Adrenal gland (tissue), 12 donors: ENCODE data around the gene LTBP2. TPM values are rescaled to one million over a fixed set of nuclear protein-coding genes. Genes with fewer than 3 reads are reported as not detected.

ENCODE experiments used
- DNase-seq, 7 donors: peaks; one replicate each; pipeline ENCODE4 v3.0.0-alpha.2; 2019 to 2020
- H3K27ac ChIP-seq, 5 donors: fragments of 200-600 bp; sonication (generic) in 4 of 5; 1 replicate in 3 of 5; 2 replicates in 2 of 5; pipeline versions ENCODE4 v1.5.1 to v1.8.0; 2016 to 2020; ENCODE audit warnings: mild to moderate bottlenecking in 1 of 5
- H3K27me3 ChIP-seq: fragments of 200-600 bp; 2 replicates; pipeline ENCODE4 v1.8.0; 2021
- H3K36me3 ChIP-seq, 2 donors: fragments of 200-600 bp; replicated peaks in 1 of 2; 1 replicate in 1 of 2; 2 replicates in 1 of 2; pipeline versions ENCODE4 v1.5.1 to v1.8.0; 2018 to 2022
- H3K4me1 ChIP-seq, 2 donors: fragments of 200-600 bp; replicated peaks in 1 of 2; 1 replicate in 1 of 2; 2 replicates in 1 of 2; pipeline versions ENCODE4 v1.5.1 to v1.8.0; 2018 to 2021
- H3K4me3 ChIP-seq, 4 donors: fragments of 200-600 bp; sonication (generic) in 3 of 4; one replicate each; pipeline ENCODE4 v1.5.1; 2016 to 2018
- H3K9me3 ChIP-seq, 3 donors: fragments of 200-600 bp; sonication (generic) in 1 of 3; replicated peaks in 1 of 3; 1 replicate in 2 of 3; 2 replicates in 1 of 3; pipeline versions ENCODE4 v1.5.1 to v1.8.0; 2016 to 2021
- CTCF ChIP-seq, 6 experiments: fragments of 450-650 bp in 4 of 6; fragments of 200-600 bp in 2 of 6; sonication (generic) in 1 of 6; IDR thresholded peaks; 1 replicate in 5 of 6; 2 replicates in 1 of 6; pipeline versions ENCODE4 v1.5.1 to v1.8.0; 2016 to 2021; ENCODE audit warnings: antibody characterized with exemption in 6 of 6, mild to moderate bottlenecking in 2 of 6, moderate library complexity in 1 of 6
- POLR2A ChIP-seq, 2 donors: fragments of 450-650 bp; IDR thresholded peaks; one replicate each; pipeline ENCODE4 v1.6.1; 2017; ENCODE audit warnings: antibody characterized with exemption in 2 of 2, mild to moderate bottlenecking in 2 of 2, moderate library complexity in 1 of 2
- WGBS, 4 donors: extraction: QIAGEN DNeasy Blood & Tissue Kit in 2 of 4; methylation state at CpG; one replicate each; pipeline versions ENCODE4 v1.1.5 to v1.1.7; 2013 to 2017; 5-methylcytosine and 5-hydroxymethylcytosine counted together
- intact Hi-C, 2 donors: fragments of 100-400 bp; cut with DNase I; formaldehyde crosslinking; loops; one replicate each; pipeline versions ENCODE4 v1.14.1 to v1.15.0; 2022 to 2023
- polyA plus RNA-seq, 3 donors: library from polyadenylated mRNA; stranded (reverse); fragments of 200-250 nt in 2 of 3; fragments of 350-450 nt in 1 of 3; fragmentation: Illumina TruSeq in 1 of 3; extraction: RNeasy Lipid Tissue Mini Kit (QIAGEN cat#74804) in 1 of 3; gene quantifications; one replicate each; pipeline ENCODE4 v1.2.3, GENCODE V29; 2013 to 2014
- total RNA-seq, 9 donors: library from RNA; depleted of rRNA in 4 of 9; stranded (reverse); fragments of >200 nt in 4 of 9; fragments of 120-200 nt in 1 of 9; fragmentation: NEBNext Ultra II Directional in 1 of 9; extraction: Animal tissue kit (Norgen Biotek cat#: 25700) in 1 of 9; gene quantifications; one replicate each; pipeline versions ENCODE4 v1.1.0 to v1.2.4, GENCODE V29; 2013 to 2023
- donor health status: healthy with polysubstance abuse.
- donor health status: Bipolar disorder and iron deficiency.
- donor health status: DM: yes; HTN: yes; CAD: no.
- donor health status: DM: no; HTN: no; CAD: no.
- donor health status: DM: no; HTN: no; CAD: no.
- donor health status: DM: yes; HTN: yes; CAD: no.

LTBP2 gene
- total and polyA plus RNA-seq, 12 donors: 2.1 to 17.0 (median 6.2) TPM

GRCh38 chr14:74568911-74569310 is 43.1 kb downstream of the LTBP2 start:
- no peaks in the 10 kb centered on the region for H3K9me3 ChIP-seq
- TF ChIP-seq POLR2A (IDR thresholded peaks at IDR 0.05) (no peak), CTCF (IDR thresholded peaks at IDR 0.05) (no peak)
- WGBS, 4 donors: 65 to 75% (median 73%) methylated on average over 3 of the region's 3 CpGs
- DNase-seq: peak in 1 of 7 donors; percentile 59
- no peaks in the 10 kb centered on the region for H3K36me3 ChIP-seq
- H3K4me1 ChIP-seq: peaks cover 11 to 24% of the 10 kb centered on the region in 2 donors
- intact Hi-C loops: no loop called here
- H3K4me3 ChIP-seq: no peak overlapping the region
- H3K27me3 ChIP-seq: no peaks in the 10 kb centered on the region
- H3K27ac ChIP-seq: peak overlapping the region in 1 of 5 donors; percentile 33

- intact Hi-C loops: no loop called here
- no peaks in the 10 kb centered on the region for H3K36me3 ChIP-seq
- H3K27ac ChIP-seq: no peak overlapping the region
- no peak for TF ChIP-seq CTCF (IDR thresholded peaks at IDR 0.05)
- TF ChIP-seq POLR2A (IDR thresholded peaks at IDR 0.05): no peak
- WGBS, 4 donors: 63 to 75% (median 70%) methylated on average over 3 of the region's 3 CpGs
- peaks cover 11 to 24% of the 10 kb centered on the region in 2 donors for H3K4me1 ChIP-seq
- DNase-seq: no peak
- H3K4me3 ChIP-seq: no peak overlapping the region
- H3K27me3 ChIP-seq: no peaks in the 10 kb centered on the region
- H3K9me3 ChIP-seq: no peaks in the 10 kb centered on the region
Observed at GRCh38 chr14:74568380-74568649, 43.7 kb downstream of the LTBP2 start.

GRCh38 chr14:74567646-74568379 is 44.2 kb downstream of the LTBP2 start:
- peaks cover 11 to 24% of the 10 kb centered on the region in 2 donors for H3K4me1 ChIP-seq
- H3K4me3 ChIP-seq: no peak overlapping the region
- intact Hi-C loops: no loop called here
- no peaks in the 10 kb centered on the region for H3K27me3 ChIP-seq
- DNase-seq: no peak
- H3K27ac ChIP-seq: peak overlapping the region in 1 of 5 donors; percentile 16
- no peaks in the 10 kb centered on the region for H3K36me3 ChIP-seq
- TF ChIP-seq CTCF (IDR thresholded peaks at IDR 0.05) (no peak), POLR2A (IDR thresholded peaks at IDR 0.05) (no peak)
- H3K9me3 ChIP-seq: no peaks in the 10 kb centered on the region
- WGBS, 4 donors: 88 to 94% (median 90%) methylated on average over 17 to 21 of the region's 21 CpGs

- DNase-seq: no peak
- H3K9me3 ChIP-seq: no peaks in the 10 kb centered on the region
- intact Hi-C loops: no loop called here
- H3K4me1 ChIP-seq: peaks cover 11 to 19% of the 10 kb centered on the region in 2 donors
- H3K27ac ChIP-seq: peak overlapping the region in 1 of 5 donors; percentile 16
- no peaks in the 10 kb centered on the region for H3K36me3 ChIP-seq
- no peak overlapping the region for H3K4me3 ChIP-seq
- TF ChIP-seq CTCF (IDR thresholded peaks at IDR 0.05) (no peak), POLR2A (IDR thresholded peaks at IDR 0.05) (no peak)
- 86 to 100% (median 91%) methylated on average over 1 to 9 of the region's 9 CpGs for WGBS, 4 donors
- no peaks in the 10 kb centered on the region for H3K27me3 ChIP-seq
Observed at GRCh38 chr14:74567219-74567618, 44.8 kb downstream of the LTBP2 start.
